Bronchial epithelial cell (primary cell): Measurements from ENCODE around the gene UBQLN4. TPM values are rescaled to one million over a fixed set of nuclear protein-coding genes. Genes with fewer than 3 reads are reported as not detected.

Experiments used
- DNase-seq: peaks from one replicate; pipeline ENCODE4 v3.0.0-alpha.2; 2010; ENCODE audit warnings: low read depth
- FAIRE-seq: peaks from 2 replicates; lab custom pipeline; 2011; peaks lifted over from hg19 to GRCh38; lab: Jason Lieb, UNC
- H3K27me3 ChIP-seq: 2 replicates; pipeline ENCODE4 v1.5.1; 2011; ENCODE audit warnings: low read length; ENCODE audit not compliant: control insufficient read depth, insufficient read depth
- H3K36me3 ChIP-seq: 2 replicates; pipeline ENCODE4 v1.5.1; 2011; ENCODE audit warnings: low read length; ENCODE audit not compliant: control insufficient read depth, insufficient read depth
- H3K4me3 ChIP-seq: 2 replicates; pipeline ENCODE4 v1.5.1; 2011; ENCODE audit warnings: mild to moderate bottlenecking, low read depth, low read length, control low read depth
- CTCF ChIP-seq: IDR thresholded peaks from 2 replicates; pipeline ENCODE4 v1.5.1; 2011; ENCODE audit warnings: mild to moderate bottlenecking, moderate library complexity, low read length, control low read depth, inconsistent platforms; ENCODE audit not compliant: insufficient read depth, severe bottlenecking
- total RNA-seq: library from RNA; depleted of rRNA; stranded (reverse); fragments of >200 nt; gene quantifications from 2 replicates; pipeline ENCODE4 v1.2.1, GENCODE V29; 2014

UBQLN4 gene
- total RNA-seq, 1 donor from 2014 or later, result 13.7 TPM

DNA sequence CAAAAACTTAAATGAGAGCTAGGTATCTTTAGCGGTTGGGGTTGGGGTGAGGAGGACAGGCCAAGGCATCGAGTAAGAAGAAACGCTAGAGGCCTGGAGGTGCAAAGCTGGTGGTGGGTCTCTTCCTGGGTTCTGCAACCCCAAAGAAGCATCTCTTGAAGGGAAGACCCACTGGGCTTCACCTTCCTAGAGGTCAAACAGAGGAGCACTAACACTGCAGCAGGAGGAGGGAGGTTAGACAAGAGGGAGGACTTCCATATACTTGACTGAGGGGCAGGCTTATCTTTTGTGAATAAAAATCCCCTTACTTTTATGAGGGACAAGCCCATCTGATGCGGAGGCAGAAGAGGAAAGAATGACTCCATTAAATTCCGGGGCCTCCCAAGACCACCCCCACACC, 26.2 kb upstream of the UBQLN4 start:
- Histone ChIP-seq H3K27me3 (no peaks in the 10 kb centered on the region), H3K4me3 (no peak overlapping the region), H3K36me3 (no peaks in the 10 kb centered on the region)
- DNase-seq (no peak), FAIRE-seq (no peak)
- no peak for TF ChIP-seq CTCF

GRCh38 chr1:156078728-156079127, 25.1 kb upstream of the UBQLN4 start:
- DNase-seq, result no peak
- H3K4me3 ChIP-seq, result no peak overlapping the region
- TF ChIP-seq CTCF, result no peak
- FAIRE-seq, result no peak
- H3K36me3 ChIP-seq, result no peaks in the 10 kb centered on the region
- H3K27me3 ChIP-seq, result no peaks in the 10 kb centered on the region

DNA sequence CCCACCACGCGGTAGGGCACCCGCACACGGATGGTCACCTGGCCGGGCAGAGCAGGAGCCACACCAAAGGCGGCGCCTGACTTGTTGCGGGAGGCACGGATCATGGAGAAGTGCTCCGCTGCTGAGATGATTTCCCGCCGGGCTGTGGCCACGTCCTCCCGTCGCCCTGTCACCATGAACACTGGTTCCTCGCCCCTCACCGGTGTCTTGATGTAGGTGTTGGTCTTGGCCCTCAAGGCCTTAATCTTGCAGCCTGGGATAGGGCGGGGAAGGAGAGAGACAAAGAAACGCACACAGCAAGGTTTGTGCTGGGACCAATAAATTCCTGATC, 23.8 kb upstream of the UBQLN4 start:
- TF ChIP-seq CTCF, result no peak
- Histone ChIP-seq H3K27me3 (no peaks in the 10 kb centered on the region), H3K4me3 (no peak overlapping the region), H3K36me3 (no peaks in the 10 kb centered on the region)
- DNase-seq, result no peak
- no peak for FAIRE-seq

DNA sequence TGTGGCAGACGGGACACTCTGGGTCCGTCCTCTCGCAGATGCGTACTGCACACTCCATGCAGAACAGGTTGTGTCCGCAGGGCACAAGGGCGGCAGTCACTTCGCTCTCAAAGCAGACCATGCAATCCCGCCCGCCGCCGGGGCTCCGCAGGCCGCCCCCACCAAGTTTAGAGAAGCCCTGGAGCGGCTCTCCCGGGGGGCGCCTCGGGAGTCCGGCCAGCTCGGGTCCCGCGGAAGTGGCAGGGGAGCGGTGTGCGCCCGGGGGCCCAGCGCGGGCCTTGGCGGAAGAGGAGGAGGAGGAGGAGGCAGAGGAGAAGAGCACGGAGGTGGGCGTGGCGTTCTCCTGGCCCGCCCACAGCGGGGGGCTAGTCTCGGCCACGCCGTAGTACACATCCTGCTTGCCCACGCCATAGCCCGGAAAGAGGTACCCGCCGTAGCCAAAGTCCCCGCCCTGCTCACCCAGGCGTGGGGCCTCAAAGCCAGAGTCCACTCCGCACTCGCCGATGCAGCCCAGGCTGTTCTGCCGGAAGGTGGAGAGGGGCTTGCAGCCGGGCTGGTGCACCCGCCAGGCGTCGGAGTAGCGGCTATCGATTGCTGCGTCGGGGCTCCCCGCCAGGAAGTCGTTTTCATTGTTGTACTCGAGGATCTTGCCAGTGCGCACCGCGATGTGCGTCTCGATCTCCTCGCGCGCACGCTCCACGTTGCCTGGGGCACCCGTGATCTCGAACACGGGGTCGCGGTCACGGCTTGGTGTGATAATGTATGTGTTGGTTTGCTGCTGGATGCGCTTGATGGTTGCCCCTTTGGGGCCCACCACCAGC, 23.2 kb upstream of the UBQLN4 start:
- Histone ChIP-seq H3K4me3 (no peak overlapping the region), H3K27me3 (no peaks in the 10 kb centered on the region), H3K36me3 (no peaks in the 10 kb centered on the region)
- FAIRE-seq (no peak), DNase-seq (no peak)
- no peak for TF ChIP-seq CTCF

- no peak overlapping the region for H3K4me3 ChIP-seq
Observed at GRCh38 chr1:156075775-156076204, 22.2 kb upstream of the UBQLN4 start.

More at GRCh38 chr1:156075775-156076204, 22.2 kb upstream of the UBQLN4 start:
- H3K27me3 ChIP-seq, result no peaks in the 10 kb centered on the region
- DNase-seq (no peak), FAIRE-seq (no peak)
- no peak for TF ChIP-seq CTCF
- peaks cover 1% of the 10 kb centered on the region for H3K36me3 ChIP-seq
